ENCODE results near the gene KIF1C. TPM values are rescaled to one million over a fixed set of nuclear protein-coding genes. Genes with fewer than 3 reads are reported as not detected.

KIF1C gene
- total RNA-seq, 1 experiment from 2014 or later, result 85.6 TPM

GRCh38 chr17:4950075-4950745 is 47.5 kb upstream of the KIF1C start:
- no peak overlapping the region for H2BK5ac ChIP-seq (ENCODE audit: insufficient read length, low read length)
- H3K27ac ChIP-seq (ENCODE audit: insufficient read length, low read depth, low read length), result no peak overlapping the region
- peak; percentile 78 for DNase-seq
- H4K91ac ChIP-seq (ENCODE audit: insufficient read length, low read depth, low read length), result no peak overlapping the region
- H4K20me1 ChIP-seq (ENCODE audit: control insufficient read depth, insufficient read depth, insufficient read length), result no peaks in the 10 kb centered on the region
- Mint-ChIP-seq H3K9me3 (peaks cover 0 to 2% of the 10 kb centered on the region in 2 experiments; a peak in 2 of 5 replicates), H3K27ac (peak overlapping the region; percentile 84 to 94 (median 93)), H3K4me3 (peak overlapping the region; percentile 87 to 95), H3K4me1 (peaks cover 41 to 42% of the 10 kb centered on the region in 2 experiments), H3K36me3 (ENCODE audit: insufficient read depth in 1 of 3, low read depth in 3 of 3) (peaks cover 15 to 23% (median 19%) of the 10 kb centered on the region in 3 experiments), H3K27me3 (ENCODE audit: low read depth) (peaks cover 3% of the 10 kb centered on the region; the same call in 1 of the 2 replicates)
- no peak overlapping the region for H2BK15ac ChIP-seq (ENCODE audit: low read depth, low read length)
- H3K56ac ChIP-seq (ENCODE audit: insufficient read length, low read depth, low read length), result no peak overlapping the region
- H2BK20ac ChIP-seq (ENCODE audit: low read depth, low read length, poor library complexity, severe bottlenecking), result no peak overlapping the region
- no peak overlapping the region for H2AK5ac ChIP-seq (ENCODE audit: insufficient read length, low read length)
- no peak overlapping the region for H3K23ac ChIP-seq (ENCODE audit: insufficient read length, low read depth, low read length)
- H3K14ac ChIP-seq (ENCODE audit: insufficient read depth, low read length), result peak overlapping the region; percentile 49; the same call in 1 of the 2 replicates
- no peak overlapping the region for H3K4ac ChIP-seq (ENCODE audit: low read depth, low read length)
- no peaks in the 10 kb centered on the region for H3K27me3 ChIP-seq (ENCODE audit: insufficient read depth, low read length)
- H4K8ac ChIP-seq (replicated peaks; ENCODE audit: insufficient read length, low read depth, low read length), result no peak overlapping the region
- no peak overlapping the region for H2BK12ac ChIP-seq (ENCODE audit: insufficient read length, low read depth, low read length)
- peaks cover 23% of the 10 kb centered on the region for H3K23me2 ChIP-seq (ENCODE audit: insufficient read length, low read depth, low read length, poor library complexity, severe bottlenecking)
- H3K18ac ChIP-seq (ENCODE audit: insufficient read length, low read depth, low read length), result peak overlapping the region; percentile 80
- peak overlapping the region; percentile 72 for H3K4me2 ChIP-seq (ENCODE audit: insufficient read depth, insufficient read length, low read length)
- H3K9ac ChIP-seq (ENCODE audit: extremely low read depth, insufficient read length, low read length), result peak overlapping the region; percentile 6
- no peak overlapping the region for H4K5ac ChIP-seq (ENCODE audit: insufficient read length, low read depth, low read length)
- no peaks in the 10 kb centered on the region for H3K9me3 ChIP-seq (ENCODE audit: control insufficient read depth, low read depth, low read length)
- H2BK120ac ChIP-seq (ENCODE audit: low read depth, low read length, poor library complexity, severe bottlenecking), result no peak overlapping the region
- peaks cover 4% of the 10 kb centered on the region for H3K79me1 ChIP-seq (ENCODE audit: insufficient read depth, low read depth, low read length, poor library complexity, severe bottlenecking)
- H3T11ph ChIP-seq (ENCODE audit: low read length), result no peak overlapping the region
- H2AFZ ChIP-seq (ENCODE audit: low read length), result no peak overlapping the region
- H3K79me2 ChIP-seq (ENCODE audit: insufficient read depth, low read length), result peaks cover 13% of the 10 kb centered on the region; the same call in 1 of the 2 replicates
- no peak for TF ChIP-seq CTCF (conservative IDR thresholded peaks at IDR 0.05)
- no CpG with 5 or more reads among the region's 52 CpGs for whole genome bisulfite sequencing (ENCODE audit: extremely low coverage, insufficient read length, low lambda C conversion rate)
- peaks cover 4% of the 10 kb centered on the region; the same call in 1 of the 2 replicates for H3K4me1 ChIP-seq (ENCODE audit: insufficient read depth, low read length)

Measured in H9 (cell line).